Esophagus (tissue), 2 donors: ENCODE data around the gene BRD3OS. TPM values are rescaled to one million over a fixed set of nuclear protein-coding genes. Genes with fewer than 3 reads are reported as not detected.

Source experiments
- H3K27ac ChIP-seq, 2 donors: one replicate each; pipeline ENCODE4 v1.5.1; 2013; ENCODE audit warnings: low read depth in 2 of 2, mild to moderate bottlenecking in 2 of 2, inconsistent platforms in 1 of 2, low read length in 1 of 2, moderate library complexity in 1 of 2
- H3K27me3 ChIP-seq, 2 donors: one replicate each; pipeline ENCODE4 v1.6.1; 2013; ENCODE audit warnings: low read length in 2 of 2, control low read depth in 1 of 2, mild to moderate bottlenecking in 1 of 2; ENCODE audit not compliant: insufficient read depth in 2 of 2, control insufficient read depth in 1 of 2
- H3K36me3 ChIP-seq, 2 donors: one replicate each; pipeline ENCODE4 v1.6.1; 2013; ENCODE audit warnings: low read length in 1 of 2; ENCODE audit not compliant: control insufficient read depth in 2 of 2, insufficient read depth in 2 of 2
- H3K4me1 ChIP-seq, 2 donors: one replicate each; pipeline ENCODE4 v1.6.1; 2013; ENCODE audit warnings: low read length in 1 of 2; ENCODE audit not compliant: control insufficient read depth in 2 of 2, insufficient read depth in 2 of 2
- H3K4me3 ChIP-seq, 2 donors: one replicate each; pipeline ENCODE4 v1.5.1; 2013; ENCODE audit warnings: low read length in 2 of 2, mild to moderate bottlenecking in 2 of 2, low read depth in 1 of 2, moderate library complexity in 1 of 2
- H3K9me3 ChIP-seq, 2 donors: one replicate each; pipeline ENCODE4 v1.6.1; 2013; ENCODE audit warnings: mild to moderate bottlenecking in 2 of 2, low read depth in 1 of 2, low read length in 1 of 2, moderate library complexity in 1 of 2; ENCODE audit not compliant: control insufficient read depth in 2 of 2, insufficient read depth in 1 of 2
- WGBS, 2 donors: extraction: QIAGEN DNeasy Blood & Tissue Kit; methylation state at CpG; one replicate each; pipeline ENCODE4 v1.1.7; 2013; 5-methylcytosine and 5-hydroxymethylcytosine counted together
- polyA plus RNA-seq, 2 donors: library from polyadenylated mRNA; stranded (reverse); fragments of 200-250 nt; gene quantifications; one replicate each; pipeline ENCODE4 v1.2.3, GENCODE V29; 2013
- donor health status: healthy with polysubstance abuse.
- donor health status: Bipolar disorder and iron deficiency.

Gene BRD3OS
- polyA plus RNA-seq, 2 donors = 2.7 to 3.5 TPM

GRCh38 chr9:134053941-134054761, 28.9 kb downstream of the BRD3OS start:
- no peak overlapping the region for H3K27ac ChIP-seq
- WGBS, 2 donors = 89 to 92% methylated on average over 44 of the region's 44 CpGs
- H3K9me3 ChIP-seq = no peaks in the 10 kb centered on the region
- peaks cover 16 to 28% of the 10 kb centered on the region in 2 donors for H3K4me1 ChIP-seq
- no peak overlapping the region for H3K4me3 ChIP-seq
- H3K36me3 ChIP-seq = peaks cover 0 to 41% of the 10 kb centered on the region in 2 donors
- H3K27me3 ChIP-seq = no peaks in the 10 kb centered on the region

- WGBS, 2 donors = 65 to 66% methylated on average over 28 of the region's 28 CpGs
Measured at GRCh38 chr9:134054891-134055811, 29.9 kb downstream of the BRD3OS start.

DNA sequence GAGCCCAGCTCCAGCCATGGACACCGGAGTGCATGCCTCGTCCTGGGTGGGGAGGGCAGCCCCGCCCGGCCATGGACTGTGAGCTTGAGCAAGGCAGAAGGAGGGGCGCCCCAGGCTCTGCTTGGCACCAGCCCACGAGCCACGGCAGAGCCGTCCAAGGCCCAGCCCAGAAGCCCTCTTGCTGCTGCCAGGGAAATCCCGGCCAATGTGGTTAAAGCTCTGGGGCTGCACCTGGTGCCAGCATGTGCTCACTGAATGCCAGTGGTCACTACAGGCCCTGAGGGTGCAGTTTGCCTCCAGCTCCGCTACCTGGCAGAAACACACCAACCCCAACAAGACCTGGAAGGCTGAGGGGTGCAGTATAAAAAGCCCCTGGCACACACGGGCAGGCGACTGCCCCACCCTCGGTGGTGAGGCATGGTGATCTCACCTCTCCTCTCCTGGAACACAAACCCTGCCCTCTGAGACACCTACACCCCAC, 30.7 kb downstream of the BRD3OS start:
- Histone ChIP-seq H3K4me1 (peaks cover 13 to 39% of the 10 kb centered on the region in 2 donors), H3K27ac (peak overlapping the region; percentile 64 to 76), H3K27me3 (no peaks in the 10 kb centered on the region), H3K9me3 (no peaks in the 10 kb centered on the region), H3K4me3 (peak overlapping the region in 1 of 2 donors; percentile 3), H3K36me3 (peaks cover 0 to 23% of the 10 kb centered on the region in 2 donors)
- 13 to 16% methylated on average over 13 of the region's 13 CpGs for WGBS, 2 donors

More at GRCh38 chr9:134054891-134055811, 29.9 kb downstream of the BRD3OS start:
- Histone ChIP-seq H3K27ac (peak overlapping the region; percentile 64 to 76), H3K36me3 (peaks cover 0 to 31% of the 10 kb centered on the region in 2 donors), H3K9me3 (no peaks in the 10 kb centered on the region), H3K27me3 (no peaks in the 10 kb centered on the region), H3K4me3 (peak overlapping the region in 1 of 2 donors; percentile 14), H3K4me1 (peaks cover 13 to 31% of the 10 kb centered on the region in 2 donors)

- no peaks in the 10 kb centered on the region for H3K9me3 ChIP-seq
- peaks cover 14 to 44% of the 10 kb centered on the region in 2 donors for H3K4me1 ChIP-seq
- H3K36me3 ChIP-seq = peaks cover 0 to 18% of the 10 kb centered on the region in 2 donors
- 55 to 57% methylated on average over 23 of the region's 23 CpGs for WGBS, 2 donors
- H3K4me3 ChIP-seq = no peak overlapping the region
- H3K27me3 ChIP-seq = no peaks in the 10 kb centered on the region
- H3K27ac ChIP-seq = peak overlapping the region; percentile 23 to 76
Measured at GRCh38 chr9:134056483-134057306, 31.4 kb downstream of the BRD3OS start.

GRCh38 chr9:134057307-134057657, 32.0 kb downstream of the BRD3OS start:
- 83 to 85% methylated on average over 13 of the region's 13 CpGs for WGBS, 2 donors
- Histone ChIP-seq H3K27ac (no peak overlapping the region), H3K36me3 (peaks cover 0 to 15% of the 10 kb centered on the region in 2 donors), H3K4me1 (peaks cover 20 to 50% of the 10 kb centered on the region in 2 donors), H3K4me3 (no peak overlapping the region), H3K9me3 (no peaks in the 10 kb centered on the region), H3K27me3 (no peaks in the 10 kb centered on the region)

DNA sequence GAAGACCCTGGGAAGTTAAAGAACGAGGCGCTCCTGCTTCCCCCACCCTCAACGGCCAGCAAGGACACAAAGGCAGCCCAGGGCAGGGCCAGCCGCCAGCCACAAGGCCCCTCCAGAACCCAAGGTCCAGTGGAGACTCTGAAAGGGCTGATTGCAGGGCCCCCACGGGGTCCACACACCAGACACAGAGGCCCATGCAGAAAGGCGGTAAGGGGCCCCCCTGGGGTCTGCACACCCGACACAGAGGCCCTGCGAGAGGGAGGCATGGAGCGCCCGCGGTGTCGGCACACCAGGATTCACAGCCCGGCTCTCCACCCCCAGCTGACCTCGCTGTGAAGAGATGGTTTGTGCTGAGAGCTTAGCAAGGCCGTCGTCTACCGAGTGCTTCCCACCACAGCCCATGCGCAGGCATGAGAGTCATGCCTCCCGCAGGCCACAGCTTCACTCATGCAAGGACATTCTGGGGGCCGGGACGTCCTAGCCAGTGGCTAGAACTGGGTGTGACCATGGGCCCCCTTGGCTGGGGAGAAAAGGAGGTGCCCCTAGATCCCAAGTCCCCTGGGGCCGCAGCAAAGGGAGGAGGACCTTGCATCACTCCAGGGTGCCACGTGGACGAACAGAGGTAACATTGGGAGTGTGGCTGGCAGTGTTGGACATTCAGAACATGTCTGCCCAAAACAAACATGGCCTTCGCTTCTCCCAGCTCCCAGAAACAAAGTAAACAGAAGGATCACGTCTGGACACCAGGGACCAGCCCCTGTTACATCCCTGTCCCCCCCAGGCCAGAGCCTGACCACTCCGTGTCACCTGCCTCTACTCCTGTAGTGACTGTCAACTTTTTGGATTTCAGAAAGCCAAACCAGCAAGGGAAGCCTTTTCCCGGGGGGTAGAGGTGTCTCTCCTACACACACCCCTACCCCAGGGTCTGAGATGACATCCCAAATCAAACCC, 32.7 kb downstream of the BRD3OS start:
- Histone ChIP-seq H3K4me1 (peaks cover 20 to 57% of the 10 kb centered on the region in 2 donors), H3K27ac (no peak overlapping the region), H3K4me3 (no peak overlapping the region), H3K36me3 (peaks cover 0 to 8% of the 10 kb centered on the region in 2 donors), H3K27me3 (no peaks in the 10 kb centered on the region), H3K9me3 (no peaks in the 10 kb centered on the region)
- WGBS, 2 donors = 83 to 84% methylated on average over 28 of the region's 28 CpGs

DNA sequence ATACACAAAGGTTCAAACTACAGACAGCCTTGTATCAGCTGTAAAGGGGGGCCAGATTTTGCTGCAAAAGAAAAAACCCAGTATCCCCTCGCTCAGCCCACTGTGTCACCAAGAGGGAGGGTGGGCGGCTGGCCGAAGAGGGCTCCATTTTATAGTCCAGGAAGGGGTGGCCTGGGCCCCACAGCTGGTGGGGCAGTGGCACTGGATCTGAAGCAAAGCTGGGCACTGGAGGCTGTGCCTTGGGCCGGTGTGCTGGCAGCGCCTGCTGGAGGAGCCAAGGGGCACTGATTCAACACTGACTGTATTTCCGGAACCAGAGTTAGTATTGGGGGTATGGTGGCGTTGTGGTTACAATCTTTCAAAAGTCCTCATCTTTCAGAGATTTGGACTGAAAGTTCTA, 33.4 kb downstream of the BRD3OS start:
- no peak overlapping the region for H3K27ac ChIP-seq
- peaks cover 0 to 4% of the 10 kb centered on the region in 2 donors for H3K36me3 ChIP-seq
- no peak overlapping the region for H3K4me3 ChIP-seq
- H3K4me1 ChIP-seq = peaks cover 20 to 62% of the 10 kb centered on the region in 2 donors
- 79 to 84% methylated on average over 7 of the region's 7 CpGs for WGBS, 2 donors
- no peaks in the 10 kb centered on the region for H3K27me3 ChIP-seq
- no peaks in the 10 kb centered on the region for H3K9me3 ChIP-seq

- no peaks in the 10 kb centered on the region for H3K27me3 ChIP-seq
- H3K9me3 ChIP-seq = no peaks in the 10 kb centered on the region
- peaks cover 20 to 65% of the 10 kb centered on the region in 2 donors for H3K4me1 ChIP-seq
- H3K27ac ChIP-seq = no peak overlapping the region
- WGBS, 2 donors = 83 to 87% methylated on average over 16 of the region's 16 CpGs
- H3K4me3 ChIP-seq = no peak overlapping the region
- H3K36me3 ChIP-seq = peaks cover 0 to 2% of the 10 kb centered on the region in 2 donors
Measured at GRCh38 chr9:134059188-134059641, 33.9 kb downstream of the BRD3OS start.
